Renal pelvis (tissue), 4 donors: ENCODE data around the gene KIF1A. TPM values are rescaled to one million over a fixed set of nuclear protein-coding genes. Genes with fewer than 3 reads are reported as not detected.

ENCODE experiments used
- DNase-seq: peaks from one replicate; pipeline ENCODE4 v3.0.0-alpha.2; 2013
- polyA plus RNA-seq, 3 donors: library from polyadenylated mRNA; unstranded; fragments of 120-200 nt; gene quantifications; one replicate each; pipeline ENCODE4 v1.2.1, GENCODE V29; 2013; ENCODE audit not compliant: insufficient read length in 3 of 3

Gene KIF1A
- polyA plus RNA-seq, 3 donors = 12.3 to 17.8 (median 14.7) TPM

GRCh38 chr2:240736281-240737250 lies 83.5 kb downstream of the KIF1A start:
- DNase-seq = no peak

GRCh38 chr2:240735476-240735875 lies 84.5 kb downstream of the KIF1A start:
- no peak for DNase-seq

- DNase-seq = no peak
Observed at GRCh38 chr2:240734756-240735155, 85.3 kb downstream of the KIF1A start.

- DNase-seq = no peak
Observed at GRCh38 chr2:240733803-240734495, 86.1 kb downstream of the KIF1A start.

GRCh38 chr2:240732911-240733622 lies 87.0 kb downstream of the KIF1A start:
- DNase-seq = no peak

- no peak for DNase-seq
Observed at GRCh38 chr2:240732184-240732583, 87.8 kb downstream of the KIF1A start.

- no peak for DNase-seq
Observed at GRCh38 chr2:240731178-240731545, 88.9 kb downstream of the KIF1A start.

- DNase-seq = peak; percentile 15
Observed at GRCh38 chr2:240730501-240731177, 89.4 kb downstream of the KIF1A start.

- DNase-seq = no peak
Observed at GRCh38 chr2:240728827-240729226, 91.2 kb downstream of the KIF1A start.

GRCh38 chr2:240728361-240728760 lies 91.7 kb downstream of the KIF1A start:
- no peak for DNase-seq

- DNase-seq = no peak
Observed at GRCh38 chr2:240727913-240728312, 92.1 kb downstream of the KIF1A start.

GRCh38 chr2:240727439-240727838 lies 92.6 kb downstream of the KIF1A start:
- DNase-seq = no peak

GRCh38 chr2:240726876-240727275 lies 93.1 kb downstream of the KIF1A start:
- no peak for DNase-seq

GRCh38 chr2:240725671-240726070 lies 94.3 kb downstream of the KIF1A start:
- no peak for DNase-seq

GRCh38 chr2:240725266-240725665 lies 94.8 kb downstream of the KIF1A start:
- DNase-seq = no peak

GRCh38 chr2:240724431-240724830 lies 95.6 kb downstream of the KIF1A start:
- no peak for DNase-seq

- DNase-seq = no peak
Observed at GRCh38 chr2:240723851-240724250, 96.2 kb downstream of the KIF1A start.

GRCh38 chr2:240722796-240723735 lies 97.0 kb downstream of the KIF1A start:
- DNase-seq = no peak

GRCh38 chr2:240722376-240722775 lies 97.6 kb downstream of the KIF1A start:
- DNase-seq = no peak

GRCh38 chr2:240721596-240722180 lies 98.3 kb downstream of the KIF1A start:
- no peak for DNase-seq
